ENCODE data around the gene MMP13. TPM values are rescaled to one million over a fixed set of nuclear protein-coding genes. Genes with fewer than 3 reads are reported as not detected.

MMP13 gene
- polyA plus RNA-seq, 1 donor (not counting 4 experiments of a cell fraction or from before 2014, with no cell fraction given): 0.05 TPM

GRCh38 chr11:102972853-102973252, 17.3 kb upstream of the MMP13 start:
- Histone ChIP-seq H3K9ac (ENCODE audit: control insufficient read depth, extremely low read depth, insufficient read depth, low read length) (no peak overlapping the region), H3K9me3 (ENCODE audit: control insufficient read depth, low read depth, low read length) (no peaks in the 10 kb centered on the region), H3K36me3 (ENCODE audit: control insufficient read depth in 2 of 2, extremely low read depth in 1 of 2, insufficient read depth in 2 of 2, low read length in 2 of 2) (no peaks in the 10 kb centered on the region), H4K20me1 (ENCODE audit: control insufficient read depth, extremely low read depth, insufficient read depth, low read length) (no peaks in the 10 kb centered on the region), H3K27me3 (ENCODE audit: control insufficient read depth, extremely low read depth, insufficient read depth, low read length) (no peaks in the 10 kb centered on the region), H3K4me1 (ENCODE audit: control insufficient read depth, extremely low read depth, insufficient read depth, low read length) (peaks cover 27% of the 10 kb centered on the region), H2AFZ (ENCODE audit: control insufficient read depth, low read length) (no peak overlapping the region), H3K79me2 (ENCODE audit: control insufficient read depth, insufficient read depth, low read length) (no peaks in the 10 kb centered on the region), H3K27ac (ENCODE audit: control insufficient read depth, insufficient read depth, low read length) (no peak overlapping the region), H3K4me3 (ENCODE audit: control insufficient read depth in 2 of 3, extremely low read depth in 1 of 3, insufficient read depth in 2 of 3, low read depth in 1 of 3, low read length in 3 of 3) (no peak overlapping the region), H3K4me2 (ENCODE audit: control insufficient read depth, extremely low read depth, insufficient read depth, low read depth, low read length) (no peak overlapping the region), H3K9me1 (ENCODE audit: control insufficient read depth, extremely low read depth, insufficient read depth, low read length) (no peaks in the 10 kb centered on the region)
- dilution Hi-C loops (cut with MboI; ENCODE audit: extremely low pct_ligation_motif_present, low sequenced_read_pairs): no loop called here
- DNase-seq (ENCODE audit: low read depth, low spot score) (no peak), FAIRE-seq (no peak)
- TF ChIP-seq EZH2 (IDR thresholded peaks at IDR 0.05; ENCODE audit: low read length): no peak
- no peak for TF ChIP-seq CTCF (optimal IDR thresholded peaks at IDR 0.05 in 1 of 3, IDR thresholded peaks at IDR 0.05 in 1 of 3, conservative IDR thresholded peaks at IDR 0.05 in 1 of 3; ENCODE audit: extremely low read depth in 1 of 3, insufficient read depth in 2 of 3, low read length in 3 of 3)

- FAIRE-seq (no peak), DNase-seq (ENCODE audit: low read depth, low spot score) (no peak)
- no peak overlapping the region for H3K4me2 ChIP-seq (ENCODE audit: control insufficient read depth, extremely low read depth, insufficient read depth, low read depth, low read length)
- no peaks in the 10 kb centered on the region for H3K79me2 ChIP-seq (ENCODE audit: control insufficient read depth, insufficient read depth, low read length)
- no peak overlapping the region for H3K9ac ChIP-seq (ENCODE audit: control insufficient read depth, extremely low read depth, insufficient read depth, low read length)
- dilution Hi-C loops (cut with MboI; ENCODE audit: extremely low pct_ligation_motif_present, low sequenced_read_pairs): no loop called here
- no peak overlapping the region for H3K4me3 ChIP-seq (ENCODE audit: control insufficient read depth in 2 of 3, extremely low read depth in 1 of 3, insufficient read depth in 2 of 3, low read depth in 1 of 3, low read length in 3 of 3)
- H3K4me1 ChIP-seq (ENCODE audit: control insufficient read depth, extremely low read depth, insufficient read depth, low read length): peaks cover 23% of the 10 kb centered on the region
- H3K9me1 ChIP-seq (ENCODE audit: control insufficient read depth, extremely low read depth, insufficient read depth, low read length): no peaks in the 10 kb centered on the region
- no peaks in the 10 kb centered on the region for H3K36me3 ChIP-seq (ENCODE audit: control insufficient read depth in 2 of 2, extremely low read depth in 1 of 2, insufficient read depth in 2 of 2, low read length in 2 of 2)
- H3K27me3 ChIP-seq (ENCODE audit: control insufficient read depth, extremely low read depth, insufficient read depth, low read length): no peaks in the 10 kb centered on the region
- TF ChIP-seq CTCF (optimal IDR thresholded peaks at IDR 0.05 in 1 of 3, IDR thresholded peaks at IDR 0.05 in 1 of 3, conservative IDR thresholded peaks at IDR 0.05 in 1 of 3; ENCODE audit: extremely low read depth in 1 of 3, insufficient read depth in 2 of 3, low read length in 3 of 3) (no peak), EZH2 (IDR thresholded peaks at IDR 0.05; ENCODE audit: low read length) (no peak)
- H2AFZ ChIP-seq (ENCODE audit: control insufficient read depth, low read length): no peak overlapping the region
- H4K20me1 ChIP-seq (ENCODE audit: control insufficient read depth, extremely low read depth, insufficient read depth, low read length): no peaks in the 10 kb centered on the region
- no peak overlapping the region for H3K27ac ChIP-seq (ENCODE audit: control insufficient read depth, insufficient read depth, low read length)
- H3K9me3 ChIP-seq (ENCODE audit: control insufficient read depth, low read depth, low read length): no peaks in the 10 kb centered on the region
Observed at GRCh38 chr11:102971766-102972165, 16.2 kb upstream of the MMP13 start.

All from keratinocyte (primary cell).